Activated B cell treated with CpG ODN at 0.5 μM for 24 hours (primary cell): ENCODE data around the gene PITRM1. TPM values are rescaled to one million over a fixed set of nuclear protein-coding genes. Genes with fewer than 3 reads are reported as not detected.

Experiments
- ATAC-seq: fragments of 200-7000 bp; cut with Tn5 transposase; one replicate; pipeline ENCODE4 v1.10.0; 2021; ENCODE audit warnings: low read depth, mild to moderate bottlenecking, moderate library complexity
- CTCF ChIA-PET: fragments of 350-600 bp; sonication (Branson Sonifier 250); formaldehyde crosslinking; loops from one replicate; lab custom pipeline; 2021; ENCODE audit warnings: antibody characterized with exemption; lab: Charles Lee
- POLR2A ChIA-PET: fragments of 350-600 bp; sonication (Branson Sonifier 250); formaldehyde crosslinking; loops from one replicate; lab custom pipeline; 2021; ENCODE audit warnings: antibody characterized with exemption; lab: Charles Lee
- DNase-seq: peaks from one replicate; pipeline ENCODE4 v3.0.0; 2022
- H3K27ac Mint-ChIP-seq: one replicate; pipeline ENCODE4 v1.8.0; 2020; ENCODE audit warnings: mixed read lengths
- H3K27me3 Mint-ChIP-seq: one replicate; pipeline ENCODE4 v1.8.0; 2021; ENCODE audit warnings: mixed read lengths
- H3K36me3 Mint-ChIP-seq: one replicate; pipeline ENCODE4 v1.8.0; 2021; ENCODE audit warnings: low read depth, mixed read lengths
- H3K4me1 Mint-ChIP-seq: one replicate; pipeline ENCODE4 v1.8.0; 2021; ENCODE audit warnings: mixed read lengths
- H3K4me3 Mint-ChIP-seq: one replicate; pipeline ENCODE4 v1.8.0; 2020; ENCODE audit warnings: mild to moderate bottlenecking, mixed read lengths
- H3K9me3 Mint-ChIP-seq: one replicate; pipeline ENCODE4 v1.8.0; 2020; ENCODE audit warnings: mixed read lengths
- intact Hi-C: fragments of 100-400 bp; cut with micrococcal nuclease; formaldehyde crosslinking; loops from one replicate; pipeline ENCODE4 v1.15.1; 2024
- total RNA-seq: library from RNA; stranded (reverse); gene quantifications from 2 replicates; pipeline ENCODE4 v1.2.3, GENCODE V29; 2022
- TF ChIP-seq, protein P1 (sequence below): fragments of 200-600 bp; IDR thresholded peaks from one replicate; pipeline ENCODE4 v1.8.0; 2022; ENCODE audit warnings: antibody characterized with exemption, mild to moderate bottlenecking

Gene PITRM1
- total RNA-seq, 1 donor from 2014 or later: 60.7 TPM

DNA sequence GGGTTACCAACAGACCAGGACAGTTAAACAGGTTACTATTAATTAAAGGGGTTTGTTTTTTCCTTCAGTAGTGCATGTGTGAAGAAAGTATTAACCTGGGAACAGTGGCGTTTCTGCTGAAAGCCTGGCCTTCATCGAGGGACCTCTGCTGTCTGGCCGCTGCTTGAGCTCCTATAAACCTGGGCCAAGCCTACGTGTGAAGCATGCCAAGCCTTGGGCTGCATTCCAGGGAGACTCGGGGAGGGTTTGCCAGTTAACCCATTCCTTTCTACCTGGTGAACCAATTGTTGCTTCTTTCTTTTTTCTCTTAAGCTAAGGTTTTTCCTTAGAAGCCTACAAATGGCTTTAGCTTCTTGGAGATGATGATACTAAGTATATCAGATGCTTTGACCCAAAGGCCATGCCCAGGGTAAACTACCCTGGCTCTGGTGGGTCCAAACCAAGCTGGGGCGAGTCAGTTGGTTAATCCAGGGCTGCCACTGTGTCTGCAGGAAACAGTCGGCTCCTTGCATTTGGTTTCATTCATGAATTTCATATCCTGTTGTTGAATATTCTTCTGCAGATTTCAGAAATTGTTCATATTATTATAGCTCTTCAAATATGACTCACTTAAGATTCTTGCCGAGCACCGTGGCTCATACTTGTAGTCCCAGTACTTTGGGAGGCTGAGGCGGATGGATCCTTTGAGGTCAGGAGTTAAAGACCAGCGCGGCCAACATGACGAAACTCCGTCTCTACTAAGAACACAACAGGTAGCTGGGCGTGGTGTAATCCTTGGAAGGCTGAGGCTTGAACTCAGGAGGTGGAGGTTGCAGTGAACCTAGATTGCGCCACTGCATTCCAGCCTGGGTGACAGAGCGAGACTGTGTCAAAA is 81.4 kb downstream of the PITRM1 start:
- Mint-ChIP-seq H3K27me3 (no peaks in the 10 kb centered on the region), H3K4me1 (peaks cover 23% of the 10 kb centered on the region), H3K27ac (no peak overlapping the region), H3K4me3 (no peak overlapping the region), H3K9me3 (no peaks in the 10 kb centered on the region), H3K36me3 (peaks cover 50% of the 10 kb centered on the region)
- DNase-seq (no peak), ATAC-seq (no peak)
- TF ChIP-seq, protein P1, sequence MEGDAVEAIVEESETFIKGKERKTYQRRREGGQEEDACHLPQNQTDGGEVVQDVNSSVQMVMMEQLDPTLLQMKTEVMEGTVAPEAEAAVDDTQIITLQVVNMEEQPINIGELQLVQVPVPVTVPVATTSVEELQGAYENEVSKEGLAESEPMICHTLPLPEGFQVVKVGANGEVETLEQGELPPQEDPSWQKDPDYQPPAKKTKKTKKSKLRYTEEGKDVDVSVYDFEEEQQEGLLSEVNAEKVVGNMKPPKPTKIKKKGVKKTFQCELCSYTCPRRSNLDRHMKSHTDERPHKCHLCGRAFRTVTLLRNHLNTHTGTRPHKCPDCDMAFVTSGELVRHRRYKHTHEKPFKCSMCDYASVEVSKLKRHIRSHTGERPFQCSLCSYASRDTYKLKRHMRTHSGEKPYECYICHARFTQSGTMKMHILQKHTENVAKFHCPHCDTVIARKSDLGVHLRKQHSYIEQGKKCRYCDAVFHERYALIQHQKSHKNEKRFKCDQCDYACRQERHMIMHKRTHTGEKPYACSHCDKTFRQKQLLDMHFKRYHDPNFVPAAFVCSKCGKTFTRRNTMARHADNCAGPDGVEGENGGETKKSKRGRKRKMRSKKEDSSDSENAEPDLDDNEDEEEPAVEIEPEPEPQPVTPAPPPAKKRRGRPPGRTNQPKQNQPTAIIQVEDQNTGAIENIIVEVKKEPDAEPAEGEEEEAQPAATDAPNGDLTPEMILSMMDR: no peak
- intact Hi-C loops: no loop called here
- POLR2A ChIA-PET: no interaction called here
- CTCF ChIA-PET: no interaction called here

DNA sequence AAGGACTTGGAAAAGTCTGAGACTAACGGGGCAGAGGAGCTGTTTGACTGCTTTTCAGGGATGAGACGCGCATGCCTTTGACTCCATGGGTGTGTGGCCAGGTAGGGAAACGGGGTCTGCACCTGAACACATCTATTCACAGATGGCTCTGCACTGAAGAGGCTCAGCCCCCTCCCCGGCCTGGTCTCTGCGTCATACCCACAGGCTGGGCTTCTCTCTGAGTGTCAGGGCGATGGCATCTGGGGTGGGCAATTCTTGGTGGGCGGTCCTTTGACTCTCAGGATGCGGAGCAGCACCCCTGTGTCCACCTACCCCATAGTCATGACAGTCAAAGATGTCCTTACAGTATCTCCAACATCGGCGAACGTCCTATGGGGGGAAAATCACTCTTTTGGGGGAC is 82.2 kb downstream of the PITRM1 start:
- TF ChIP-seq, protein P1: no peak
- Mint-ChIP-seq H3K4me3 (no peak overlapping the region), H3K27ac (no peak overlapping the region), H3K4me1 (peaks cover 15% of the 10 kb centered on the region), H3K36me3 (peaks cover 50% of the 10 kb centered on the region), H3K27me3 (no peaks in the 10 kb centered on the region), H3K9me3 (no peaks in the 10 kb centered on the region)
- DNase-seq: no peak
- intact Hi-C loops: no loop called here
- ChIA-PET POLR2A (no interaction called here), CTCF (no interaction called here)
- no peak for ATAC-seq

Other genes starting within 250 kb of the PITRM1 start
- 42.8 and 44.7 TPM in 2 replicates for gene PFKP, start 105.2 kb downstream of the PITRM1 start, total RNA-seq